Spleen (tissue), 7 donors: ENCODE data around the gene CASTOR2.
"Not testable (repeated sequence)": the region's sequence is repeated elsewhere in the genome, so short reads cannot be mapped to it uniquely, and the experiment has no call there.

Experiments used
- CTCF ChIP-seq, 11 experiments: fragments of 200-600 bp in 7 of 11; fragments of 450-650 bp in 4 of 11; sonication (generic) in 4 of 11; IDR thresholded peaks in 8 of 11; conservative IDR thresholded peaks in 3 of 11; 1 replicate in 7 of 11; 2 replicates in 4 of 11; pipeline versions ENCODE4 v1.4.0 to v1.8.0; 2016 to 2021; ENCODE audit warnings: antibody characterized with exemption in 11 of 11, inconsistent platforms in 4 of 11, mild to moderate bottlenecking in 1 of 11
- POLR2A ChIP-seq, 3 donors: fragments of 450-650 bp; IDR thresholded peaks; one replicate each; pipeline ENCODE4 v1.5.1; 2017; ENCODE audit warnings: antibody characterized with exemption in 3 of 3, mild to moderate bottlenecking in 1 of 3
- donor health status: DM: no; HTN: no; CAD: no; lungs with moderate emphysema.
- donor health status: DM: no; HTN: no; CAD: no.
- donor health status: DM: no; HTN: no; CAD: no.

- not testable (repeated sequence) for TF ChIP-seq CTCF (IDR thresholded peaks at IDR 0.05 in 8 of 11, conservative IDR thresholded peaks at IDR 0.05 in 3 of 11); POLR2A (IDR thresholded peaks at IDR 0.05)
These were observed 40.9 kb upstream of the CASTOR2 start for GRCh38 chr7:74923644-74924043.
